Mesendoderm (in vitro differentiated cells): ENCODE data around the gene C7orf25.

Source experiments
- DNase-seq: peaks from one replicate; pipeline ENCODE4 v3.0.0; 2013
- H2AK5ac ChIP-seq: 2 replicates; pipeline ENCODE4 v1.6.1; 2013; ENCODE audit warnings: low read length, inconsistent platforms
- H2BK120ac ChIP-seq: 2 replicates; pipeline ENCODE4 v1.6.1; 2013; ENCODE audit warnings: low read depth, mild to moderate bottlenecking, low read length, moderate library complexity, mixed read lengths
- H2BK15ac ChIP-seq: replicated peaks from 2 replicates; pipeline ENCODE4 v1.6.1; 2013; ENCODE audit warnings: low read depth, mild to moderate bottlenecking, moderate library complexity
- H2BK5ac ChIP-seq: 2 replicates; pipeline ENCODE4 v1.6.1; 2013; ENCODE audit warnings: low read length, inconsistent platforms
- H3K18ac ChIP-seq: 2 replicates; pipeline ENCODE4 v1.6.1; 2013; ENCODE audit warnings: mild to moderate bottlenecking, low read length, mixed read lengths
- H3K23ac ChIP-seq: one replicate; pipeline ENCODE4 v1.6.1; 2013; ENCODE audit warnings: low read length
- H3K27ac ChIP-seq: 2 replicates; pipeline ENCODE4 v1.5.1; 2013; ENCODE audit warnings: low read depth, mild to moderate bottlenecking, inconsistent platforms, low read length, moderate library complexity
- H3K27me3 ChIP-seq: 2 replicates; pipeline ENCODE4 v1.6.1; 2013; ENCODE audit warnings: low read length, control low read depth, mild to moderate bottlenecking, inconsistent platforms; ENCODE audit not compliant: insufficient read depth, poor library complexity
- H3K36me3 ChIP-seq: 2 replicates; pipeline ENCODE4 v1.6.1; 2013; ENCODE audit warnings: low read length, inconsistent platforms; ENCODE audit not compliant: control insufficient read depth, insufficient read depth
- H3K4ac ChIP-seq: one replicate; pipeline ENCODE4 v1.6.1; 2013; ENCODE audit warnings: low read depth, mild to moderate bottlenecking, low read length, moderate library complexity
- H3K4me1 ChIP-seq: 2 replicates; pipeline ENCODE4 v1.6.1; 2013; ENCODE audit warnings: low read depth, low read length, inconsistent platforms; ENCODE audit not compliant: control insufficient read depth
- H3K4me2 ChIP-seq: 2 replicates; pipeline ENCODE4 v1.6.1; 2013; ENCODE audit warnings: low read length
- H3K4me3 ChIP-seq: 2 replicates; pipeline ENCODE4 v1.5.1; 2013; ENCODE audit warnings: mild to moderate bottlenecking, low read length
- H3K56ac ChIP-seq: one replicate; pipeline ENCODE4 v1.6.1; 2013; ENCODE audit warnings: low read length
- H3K79me1 ChIP-seq: 2 replicates; pipeline ENCODE4 v1.6.1; 2013; ENCODE audit warnings: low read length, inconsistent platforms
- H3K79me2 ChIP-seq: 2 replicates; pipeline ENCODE4 v1.6.1; 2013; ENCODE audit warnings: mild to moderate bottlenecking, low read length; ENCODE audit not compliant: control insufficient read depth, insufficient read depth
- H3K9ac ChIP-seq: 2 replicates; pipeline ENCODE4 v1.6.1; 2013; ENCODE audit warnings: low read length, inconsistent platforms
- H4K5ac ChIP-seq: one replicate; pipeline ENCODE4 v1.6.1; 2013; ENCODE audit warnings: low read length
- H4K8ac ChIP-seq: one replicate; pipeline ENCODE4 v1.6.1; 2013; ENCODE audit warnings: low read depth, mild to moderate bottlenecking, control low read depth, low read length, moderate library complexity
- WGBS: extraction: QIAGEN DNeasy Blood & Tissue Kit; methylation state at CpG from one replicate; pipeline ENCODE4 v1.1.7; 2013; ENCODE audit warnings: low lambda C conversion rate, missing lambda C conversion rate; ENCODE audit not compliant: insufficient coverage; ENCODE audit errors: extremely low coverage; 5-methylcytosine and 5-hydroxymethylcytosine counted together

Gene C7orf25

DNA sequence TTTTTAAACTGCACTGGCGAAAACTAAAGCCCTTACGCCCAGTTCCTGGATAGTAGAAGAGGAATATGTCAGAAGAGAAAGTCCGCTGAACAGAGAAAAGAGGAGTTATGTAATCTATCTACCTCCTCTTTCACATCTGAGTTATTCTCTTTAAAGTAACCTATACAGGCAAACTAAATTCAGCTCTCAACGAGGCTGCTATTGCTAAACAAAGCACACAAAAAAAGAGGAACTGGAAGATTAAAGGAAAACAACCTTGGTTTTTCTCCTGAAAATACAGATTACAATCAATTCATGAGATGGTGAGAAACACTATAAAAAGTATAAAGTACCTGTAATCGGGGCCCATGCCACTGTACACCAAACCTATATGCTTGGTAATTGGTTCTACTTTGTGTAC is 14.3 kb upstream of the C7orf25 start:
- H2BK15ac ChIP-seq, result no peak overlapping the region
- H3K36me3 ChIP-seq, result no peaks in the 10 kb centered on the region

DNA sequence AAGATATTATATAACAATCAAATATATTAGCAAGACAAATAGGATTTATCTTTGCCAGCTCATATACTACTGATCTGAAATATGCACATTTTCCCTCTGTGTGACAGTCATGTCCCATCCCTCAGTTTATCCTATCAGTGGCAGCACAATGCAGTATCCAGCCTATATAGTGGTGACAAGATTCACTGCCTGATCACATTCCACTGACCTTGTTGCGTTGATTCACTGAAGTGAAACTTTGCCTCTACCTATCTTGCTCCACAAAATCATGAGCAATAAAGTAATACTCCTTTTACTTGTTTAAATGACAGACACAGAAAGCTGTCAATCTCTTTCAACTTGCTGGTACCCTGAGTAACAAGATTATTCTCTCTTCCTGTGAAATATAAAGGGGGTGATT is 13.8 kb upstream of the C7orf25 start:
- H3K4ac ChIP-seq, result no peak overlapping the region
- H3K4me2 ChIP-seq, result no peak overlapping the region
- no peak overlapping the region for H3K23ac ChIP-seq
- H3K4me1 ChIP-seq, result peaks cover 2% of the 10 kb centered on the region
- peaks cover 4% of the 10 kb centered on the region for H3K79me1 ChIP-seq
- H3K79me2 ChIP-seq, result peaks cover 35% of the 10 kb centered on the region
- WGBS, result no CpG with 5 or more reads among the region's 1 CpG
- H3K27me3 ChIP-seq, result no peaks in the 10 kb centered on the region
- H2BK120ac ChIP-seq, result no peak overlapping the region
- no peak overlapping the region for H3K27ac ChIP-seq
- H2BK15ac ChIP-seq, result no peak overlapping the region
- H3K4me3 ChIP-seq, result no peak overlapping the region
- H4K5ac ChIP-seq, result no peak overlapping the region
- no peak overlapping the region for H3K18ac ChIP-seq
- H4K8ac ChIP-seq, result no peak overlapping the region
- no peak overlapping the region for H2AK5ac ChIP-seq
- no peak overlapping the region for H2BK5ac ChIP-seq
- no peak overlapping the region for H3K56ac ChIP-seq
- DNase-seq, result no peak
- H3K9ac ChIP-seq, result no peak overlapping the region
- H3K36me3 ChIP-seq, result no peaks in the 10 kb centered on the region

More for the DNA sequence above, 14.3 kb upstream of the C7orf25 start:
- Histone ChIP-seq H3K4me1 (peaks cover 2% of the 10 kb centered on the region), H4K5ac (no peak overlapping the region), H3K27me3 (no peaks in the 10 kb centered on the region), H3K4ac (no peak overlapping the region), H3K79me2 (peaks cover 41% of the 10 kb centered on the region), H3K56ac (no peak overlapping the region), H3K27ac (no peak overlapping the region), H4K8ac (no peak overlapping the region), H2AK5ac (no peak overlapping the region), H3K9ac (no peak overlapping the region), H3K4me2 (no peak overlapping the region), H3K23ac (no peak overlapping the region), H3K79me1 (peaks cover 4% of the 10 kb centered on the region), H3K4me3 (no peak overlapping the region), H3K18ac (no peak overlapping the region), H2BK5ac (no peak overlapping the region), H2BK120ac (no peak overlapping the region)
- no CpG with 5 or more reads among the region's 5 CpGs for WGBS
- no peak for DNase-seq

DNA sequence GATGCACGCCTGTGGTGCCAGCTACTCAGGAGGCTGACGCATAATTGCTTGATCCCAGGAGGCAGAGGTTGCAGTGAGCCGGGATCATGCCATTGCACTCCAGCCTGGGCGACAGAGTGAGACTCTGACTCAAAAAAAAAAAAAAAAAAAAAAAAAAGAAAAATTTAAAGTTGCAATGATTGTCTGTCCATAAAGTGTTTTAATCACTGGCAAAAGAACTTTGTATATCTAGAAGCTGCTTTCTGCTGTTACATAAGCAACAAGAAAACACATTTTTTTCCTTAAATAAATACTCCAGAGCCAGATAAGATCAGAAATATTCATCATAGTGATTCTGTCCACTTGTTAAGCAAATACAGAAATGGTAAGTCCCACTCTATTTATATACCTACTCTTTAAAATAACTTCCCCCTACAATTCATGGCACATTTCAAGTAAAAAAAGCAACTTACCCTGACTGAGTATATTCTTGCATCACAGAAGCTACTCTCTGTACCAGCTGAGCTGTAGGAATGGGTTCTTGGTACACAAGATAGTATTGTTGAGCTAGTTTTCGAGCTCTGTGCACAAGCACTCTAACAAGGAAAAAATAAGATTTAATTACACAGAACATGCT is 12.5 kb upstream of the C7orf25 start:
- Histone ChIP-seq H2AK5ac (no peak overlapping the region), H3K4me3 (no peak overlapping the region), H4K5ac (no peak overlapping the region), H3K27me3 (no peaks in the 10 kb centered on the region), H3K9ac (no peak overlapping the region), H3K27ac (no peak overlapping the region), H3K23ac (no peak overlapping the region), H3K36me3 (peaks cover 3% of the 10 kb centered on the region), H3K56ac (no peak overlapping the region), H2BK15ac (no peak overlapping the region), H4K8ac (no peak overlapping the region), H3K4me2 (no peak overlapping the region), H3K79me2 (peaks cover 22% of the 10 kb centered on the region), H2BK120ac (no peak overlapping the region), H3K4me1 (peaks cover under 1% of the 10 kb centered on the region), H3K79me1 (peaks cover 6% of the 10 kb centered on the region), H3K18ac (no peak overlapping the region), H3K4ac (no peak overlapping the region), H2BK5ac (no peak overlapping the region)
- WGBS, result no CpG with 5 or more reads among the region's 5 CpGs
- DNase-seq, result no peak

GRCh38 chr7:42922017-42922753 is 10.3 kb upstream of the C7orf25 start:
- H2BK5ac ChIP-seq, result no peak overlapping the region
- H3K27me3 ChIP-seq, result no peaks in the 10 kb centered on the region
- WGBS, result no CpG with 5 or more reads among the region's 3 CpGs
- no peak overlapping the region for H3K18ac ChIP-seq
- no peak overlapping the region for H2BK120ac ChIP-seq
- H3K36me3 ChIP-seq, result peaks cover 6% of the 10 kb centered on the region
- no peak overlapping the region for H2BK15ac ChIP-seq
- no peak overlapping the region for H3K9ac ChIP-seq
- no peak overlapping the region for H3K56ac ChIP-seq
- H3K27ac ChIP-seq, result no peak overlapping the region
- H3K79me2 ChIP-seq, result peaks cover 2% of the 10 kb centered on the region
- H4K5ac ChIP-seq, result no peak overlapping the region
- no peak overlapping the region for H3K4me3 ChIP-seq
- no peaks in the 10 kb centered on the region for H3K4me1 ChIP-seq
- H3K4me2 ChIP-seq, result no peak overlapping the region
- H4K8ac ChIP-seq, result no peak overlapping the region
- no peak overlapping the region for H3K23ac ChIP-seq
- H3K79me1 ChIP-seq, result peaks cover 5% of the 10 kb centered on the region
- DNase-seq, result no peak
- H3K4ac ChIP-seq, result no peak overlapping the region
- no peak overlapping the region for H2AK5ac ChIP-seq

DNA sequence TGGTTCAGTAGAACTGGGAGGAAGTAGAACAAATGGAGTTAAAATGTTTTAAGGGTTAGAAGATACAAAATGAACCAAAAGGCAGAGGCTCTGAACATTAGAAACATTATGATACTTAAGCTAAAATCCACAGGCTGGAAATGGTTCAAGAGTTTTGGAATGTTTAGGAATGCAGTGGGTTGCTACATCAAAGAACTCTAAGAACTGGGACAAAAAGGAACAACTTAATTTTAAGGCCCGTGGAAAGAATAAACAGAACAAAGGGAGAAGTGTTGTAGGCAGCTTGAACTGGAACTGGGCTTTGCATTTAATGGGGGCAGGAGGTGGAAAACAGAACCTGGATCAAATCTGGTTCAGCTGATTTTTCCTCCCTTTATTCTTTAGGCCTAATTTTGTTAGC is 3.5 kb upstream of the C7orf25 start:
- Histone ChIP-seq H3K4me2 (no peak overlapping the region), H2BK15ac (no peak overlapping the region), H3K4ac (no peak overlapping the region), H3K4me1 (peaks cover 3% of the 10 kb centered on the region), H3K9ac (no peak overlapping the region), H3K4me3 (no peak overlapping the region), H3K36me3 (peaks cover 9% of the 10 kb centered on the region), H3K23ac (no peak overlapping the region), H3K27me3 (no peaks in the 10 kb centered on the region), H2BK5ac (no peak overlapping the region), H2BK120ac (no peak overlapping the region), H2AK5ac (no peak overlapping the region), H3K79me2 (peaks cover 4% of the 10 kb centered on the region), H3K27ac (no peak overlapping the region), H4K5ac (no peak overlapping the region), H3K18ac (no peak overlapping the region), H4K8ac (no peak overlapping the region), H3K79me1 (peaks cover 8% of the 10 kb centered on the region), H3K56ac (no peak overlapping the region)
- no peak for DNase-seq
- no CpG with 5 or more reads among the region's 1 CpG for WGBS
